Peyer's patch (tissue), 4 donors: ENCODE measurements around the gene TRMT5. TPM values are rescaled to one million over a fixed set of nuclear protein-coding genes. Genes with fewer than 3 reads are reported as not detected.

Experiments
- DNase-seq, 3 donors: peaks; one replicate each; pipeline ENCODE4 v3.0.0-alpha.2; 2017 to 2019
- H3K27ac ChIP-seq, 4 donors: fragments of 200-600 bp; sonication (generic); one replicate each; pipeline ENCODE4 v1.5.1; 2016 to 2019
- H3K27me3 ChIP-seq, 2 donors: fragments of 200-600 bp; sonication (generic); one replicate each; pipeline ENCODE4 v1.5.1; 2019
- H3K36me3 ChIP-seq, 3 donors: fragments of 200-600 bp; sonication (generic); one replicate each; pipeline ENCODE4 v1.5.1; 2016 to 2019
- H3K4me1 ChIP-seq, 4 donors: fragments of 200-600 bp; sonication (generic); one replicate each; pipeline ENCODE4 v1.5.1; 2016 to 2019
- H3K4me3 ChIP-seq, 4 donors: fragments of 200-600 bp; sonication (generic); 1 replicate in 3 of 4; 2 replicates in 1 of 4; pipeline ENCODE4 v1.5.1; 2016 to 2019; ENCODE audit warnings: mild to moderate bottlenecking in 1 of 4
- H3K9me3 ChIP-seq, 4 donors: fragments of 200-600 bp; sonication (generic); one replicate each; pipeline ENCODE4 v1.5.1; 2016 to 2019; ENCODE audit warnings: mild to moderate bottlenecking in 1 of 4
- CTCF ChIP-seq, 6 experiments: fragments of 450-650 bp in 4 of 6; fragments of 200-600 bp in 2 of 6; sonication (generic) in 1 of 6; IDR thresholded peaks; one replicate each; pipeline ENCODE4 v1.5.1; 2017 to 2019; ENCODE audit warnings: antibody characterized with exemption in 6 of 6, mild to moderate bottlenecking in 3 of 6, moderate library complexity in 1 of 6
- POLR2A ChIP-seq, 2 donors: fragments of 450-650 bp; IDR thresholded peaks; one replicate each; pipeline ENCODE4 v1.5.1; 2017; ENCODE audit warnings: antibody characterized with exemption in 2 of 2, mild to moderate bottlenecking in 2 of 2, moderate library complexity in 2 of 2
- small RNA-seq, 2 donors: library from RNA; depleted of rRNA; stranded (forward); fragments of <200 nt; gene quantifications; one replicate each; pipeline ENCODE3, GENCODE V24; 2016
- total RNA-seq, 4 donors: library from RNA; depleted of rRNA; stranded (reverse); fragments of >200 nt; gene quantifications; one replicate each; pipeline ENCODE4 v1.1.0, GENCODE V29; 2016

The TRMT5 gene
- total RNA-seq, 4 donors from 2014 or later: 4.0 to 11.0 (median 5.0) TPM

DNA sequence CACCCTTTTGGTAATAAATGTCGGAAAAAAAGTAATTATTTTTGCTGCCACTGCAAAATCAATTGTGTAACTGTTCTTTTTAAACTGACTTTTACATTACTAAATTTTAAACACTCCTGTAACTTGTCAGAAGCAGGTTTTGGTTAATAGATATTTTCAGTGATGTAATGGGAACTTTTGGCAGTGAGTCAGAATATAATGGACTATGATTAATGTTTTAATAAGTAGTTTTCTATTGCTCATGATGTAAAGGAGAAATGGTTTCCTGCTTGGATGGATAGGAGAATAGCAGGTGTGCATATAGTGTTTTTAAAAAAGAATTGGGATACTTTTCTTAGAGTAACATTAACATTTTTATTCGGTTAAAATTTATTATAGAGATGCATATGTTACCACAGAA lies 58.8 kb downstream of the TRMT5 start:
- Histone ChIP-seq H3K27ac (no peak overlapping the region), H3K4me1 (no peaks in the 10 kb centered on the region), H3K9me3 (no peaks in the 10 kb centered on the region), H3K4me3 (no peak overlapping the region), H3K36me3 (no peaks in the 10 kb centered on the region), H3K27me3 (no peaks in the 10 kb centered on the region)
- no peak for DNase-seq
- TF ChIP-seq CTCF (IDR thresholded peaks at IDR 0.05) (no peak), POLR2A (IDR thresholded peaks at IDR 0.05) (no peak)

Small RNA genes lying within 50 kb of the gene (small RNA-seq; reads per million reads assigned to genes)
- 0 reads per million in 2 donors for gene RNU6-398P

Other genes starting within 250 kb of the TRMT5 start
- 10 to 100 TPM in 3 of 4 donors, 1 to 10 TPM in 1; 7.5 to 66.8 (median 17.2) TPM for gene MNAT1, start 246.3 kb downstream of the TRMT5 start, total RNA-seq
- gene SLC38A6, start 166 bp upstream of the TRMT5 start, total RNA-seq: 10 to 100 TPM in 3 of 4 donors, 1 to 10 TPM in 1; 8.0 to 38.8 (median 15.1) TPM